MCF 10A (cell line): Measurements from ENCODE around the gene ERCC6L2. TPM values are rescaled to one million over a fixed set of nuclear protein-coding genes. Genes with fewer than 3 reads are reported as not detected.

Source experiments
- BruUV-seq: library from RNA; stranded (reverse); fragments of 400-500 nt; replicated peaks from 2 replicates; lab custom pipeline; 2021; lab: Mats Ljungman, UMichigan
- CTCF ChIA-PET: fragments of 300-600 bp; sonication (Branson Sonifier 250); formaldehyde crosslinking; extraction: SDS; loops from one replicate; lab custom pipeline; 2021; ENCODE audit warnings: antibody characterized with exemption, inconsistent platforms; lab: Yijun Ruan, JAX
- POLR2A ChIA-PET: fragments of 300-600, 350-650 bp; sonication (Branson Sonifier 250); formaldehyde crosslinking; extraction: SDS; loops from one replicate; lab custom pipeline; 2020; ENCODE audit warnings: antibody characterized with exemption, inconsistent platforms; lab: Yijun Ruan, JAX
- DNase-seq: peaks from one replicate; pipeline ENCODE4 v3.0.0-alpha.2; 2018; ENCODE audit not compliant: unreplicated experiment
- H3K27ac Mint-ChIP-seq: one replicate; pipeline ENCODE4 v1.8.0; 2022; ENCODE audit warnings: mild to moderate bottlenecking, low read depth, mixed read lengths; ENCODE audit not compliant: unreplicated experiment
- H3K27me3 Mint-ChIP-seq: one replicate; pipeline ENCODE4 v1.8.0; 2022; ENCODE audit warnings: mixed read lengths; ENCODE audit not compliant: insufficient read depth, unreplicated experiment
- H3K36me3 Mint-ChIP-seq: one replicate; pipeline ENCODE4 v1.8.0; 2022; ENCODE audit warnings: mild to moderate bottlenecking, moderate library complexity, mixed read lengths; ENCODE audit not compliant: insufficient read depth, unreplicated experiment
- H3K4me1 Mint-ChIP-seq: one replicate; pipeline ENCODE4 v1.8.0; 2022; ENCODE audit warnings: mixed read lengths; ENCODE audit not compliant: insufficient read depth, unreplicated experiment
- H3K4me3 Mint-ChIP-seq: one replicate; pipeline ENCODE4 v1.8.0; 2022; ENCODE audit warnings: mild to moderate bottlenecking, moderate library complexity, mixed read lengths; ENCODE audit not compliant: unreplicated experiment
- H3K9me3 Mint-ChIP-seq: one replicate; pipeline ENCODE4 v1.8.0; 2022; ENCODE audit warnings: mixed read lengths; ENCODE audit not compliant: unreplicated experiment
- CTCF ChIP-seq: fragments of 200-600 bp; IDR thresholded peaks from one replicate; pipeline ENCODE4 v1.8.0; 2022; ENCODE audit warnings: antibody characterized with exemption, mild to moderate bottlenecking; ENCODE audit not compliant: unreplicated experiment
- intact Hi-C: fragments of 100-400 bp; cut with micrococcal nuclease; formaldehyde crosslinking; loops from 2 replicates; pipeline ENCODE4 v1.14.1; 2022
- total RNA-seq: library from RNA; stranded (reverse); gene quantifications from 2 replicates; pipeline ENCODE4 v1.2.3, GENCODE V29; 2022

The ERCC6L2 gene
- total RNA-seq, 1 experiment from 2014 or later = 26.9 TPM

- CTCF ChIA-PET = no interaction called here
- Mint-ChIP-seq H3K4me3 (no peak overlapping the region), H3K9me3 (no peaks in the 10 kb centered on the region), H3K27ac (no peak overlapping the region), H3K27me3 (no peaks in the 10 kb centered on the region), H3K36me3 (peaks cover 6% of the 10 kb centered on the region), H3K4me1 (peaks cover 3% of the 10 kb centered on the region)
- POLR2A ChIA-PET = no interaction called here
- intact Hi-C loops = no loop called here
- TF ChIP-seq CTCF = no peak
- BruUV-seq = no TSS peak
- no peak for DNase-seq
Measured at GRCh38 chr9:95985440-95986055, 110.1 kb downstream of the ERCC6L2 start.

GRCh38 chr9:95989297-95989696, 113.8 kb downstream of the ERCC6L2 start:
- no peaks in the 10 kb centered on the region for H3K4me1 Mint-ChIP-seq
- ChIA-PET CTCF (no interaction called here), POLR2A (interaction anchor here (0.6 kb wide), 2 partner anchors 8 to 30 kb away, joined by 3 read pairs; no protein-coding TSS in a partner anchor)
- H3K27ac Mint-ChIP-seq = no peak overlapping the region
- no peaks in the 10 kb centered on the region for H3K27me3 Mint-ChIP-seq
- H3K4me3 Mint-ChIP-seq = no peak overlapping the region
- peak; percentile 46 for DNase-seq
- intact Hi-C loops = no loop called here
- TF ChIP-seq CTCF = no peak
- no TSS peak for BruUV-seq
- H3K36me3 Mint-ChIP-seq = peaks cover 6% of the 10 kb centered on the region
- no peaks in the 10 kb centered on the region for H3K9me3 Mint-ChIP-seq

- Mint-ChIP-seq H3K9me3 (no peaks in the 10 kb centered on the region), H3K4me3 (no peak overlapping the region), H3K4me1 (no peaks in the 10 kb centered on the region), H3K27ac (no peak overlapping the region), H3K27me3 (no peaks in the 10 kb centered on the region), H3K36me3 (no peaks in the 10 kb centered on the region)
- CTCF ChIA-PET = no interaction called here
- no peak for DNase-seq
- BruUV-seq = no TSS peak
- POLR2A ChIA-PET = no interaction called here
- intact Hi-C loops = no loop called here
- TF ChIP-seq CTCF = no peak
Measured at GRCh38 chr9:95991326-95991725, 115.8 kb downstream of the ERCC6L2 start.

DNA sequence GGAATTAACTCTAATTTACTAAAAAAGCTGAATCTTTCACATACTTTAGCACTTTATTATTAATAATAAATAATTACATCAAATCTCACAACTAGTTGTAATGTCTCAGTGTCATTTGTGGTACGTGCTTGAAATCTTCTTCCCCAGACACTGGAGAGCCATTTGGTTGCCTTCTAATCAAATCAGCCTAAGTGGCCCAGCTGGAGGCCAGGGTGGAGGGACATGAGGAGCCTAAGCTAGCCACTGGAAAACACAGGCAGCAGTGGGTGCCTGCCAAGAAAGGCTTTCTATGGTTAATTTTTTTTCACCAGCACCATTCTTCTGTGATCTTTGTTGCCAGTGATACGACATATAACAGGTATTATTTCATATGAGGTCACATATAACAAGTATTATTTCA, 117.0 kb downstream of the ERCC6L2 start:
- Mint-ChIP-seq H3K27me3 (no peaks in the 10 kb centered on the region), H3K4me1 (no peaks in the 10 kb centered on the region), H3K4me3 (no peak overlapping the region), H3K36me3 (no peaks in the 10 kb centered on the region), H3K9me3 (no peaks in the 10 kb centered on the region), H3K27ac (no peak overlapping the region)
- no TSS peak for BruUV-seq
- ChIA-PET POLR2A (interaction anchor here (1.2 kb wide), 1 partner anchor 13 kb away, joined by 3 read pairs; no protein-coding TSS in a partner anchor), CTCF (interaction anchor here (0.6 kb wide), 1 partner anchor 555 kb away, joined by 3 read pairs; no protein-coding TSS in a partner anchor)
- DNase-seq = no peak
- intact Hi-C loops = no loop called here
- TF ChIP-seq CTCF = no peak
